Activated CD4-positive, alpha-beta T cell treated with anti-CD3 and anti-CD28 coated beads for 4 hours (primary cell): ENCODE data around the gene WDR20.
"Not testable (repeated sequence)": the region's sequence is repeated elsewhere in the genome, so short reads cannot be mapped to it uniquely, and the experiment has no call there.

Source experiments
- DNase-seq, 2 donors: peaks; one replicate each; pipeline ENCODE4 v3.0.0-alpha.2; 2020

The WDR20 gene

DNA sequence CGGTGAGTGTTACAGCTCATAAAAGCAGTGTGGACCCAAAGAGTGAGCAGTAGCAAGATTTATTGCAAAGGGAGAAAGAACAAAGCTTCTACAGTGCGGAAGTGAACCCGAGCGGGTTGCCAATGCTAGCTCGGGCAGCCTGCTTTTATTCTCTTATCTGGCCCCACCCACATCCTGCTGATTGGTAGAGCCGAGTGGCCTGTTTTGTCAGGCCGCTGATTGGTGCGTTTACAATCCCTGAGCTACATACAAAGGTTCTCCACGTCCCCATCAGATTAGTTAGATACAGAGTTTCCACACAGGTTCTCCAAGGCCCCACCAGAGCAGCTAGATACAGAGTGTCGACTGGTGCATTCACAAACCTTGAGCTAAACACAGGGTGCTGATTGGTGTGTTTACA is 5.0 kb upstream of the WDR20 start:
- not testable (repeated sequence) for DNase-seq

GRCh38 chr14:102135456-102135855 is 4.2 kb upstream of the WDR20 start:
- not testable (repeated sequence) for DNase-seq

DNA sequence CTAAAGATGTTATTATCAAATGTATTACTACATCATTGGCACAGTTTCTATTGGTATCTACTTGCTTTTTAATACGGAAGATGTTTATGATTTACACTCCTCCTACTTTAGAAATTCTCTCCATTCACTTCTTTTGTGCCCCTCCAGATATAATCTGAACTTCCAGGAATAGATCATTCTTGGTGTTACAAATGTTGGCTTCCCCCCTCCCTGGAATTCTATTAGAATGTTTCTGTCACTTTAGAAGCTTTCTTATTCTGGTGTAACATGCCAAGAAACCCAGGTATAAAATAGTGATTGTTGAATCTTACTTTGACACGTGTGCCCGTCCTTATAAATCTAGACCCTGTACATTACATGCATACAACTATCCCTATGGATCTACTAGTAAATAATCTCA is 1.2 kb upstream of the WDR20 start:
- DNase-seq, result no peak

- DNase-seq, result no peak
These were observed 774 bp upstream of the WDR20 start for GRCh38 chr14:102138961-102139285.

DNA sequence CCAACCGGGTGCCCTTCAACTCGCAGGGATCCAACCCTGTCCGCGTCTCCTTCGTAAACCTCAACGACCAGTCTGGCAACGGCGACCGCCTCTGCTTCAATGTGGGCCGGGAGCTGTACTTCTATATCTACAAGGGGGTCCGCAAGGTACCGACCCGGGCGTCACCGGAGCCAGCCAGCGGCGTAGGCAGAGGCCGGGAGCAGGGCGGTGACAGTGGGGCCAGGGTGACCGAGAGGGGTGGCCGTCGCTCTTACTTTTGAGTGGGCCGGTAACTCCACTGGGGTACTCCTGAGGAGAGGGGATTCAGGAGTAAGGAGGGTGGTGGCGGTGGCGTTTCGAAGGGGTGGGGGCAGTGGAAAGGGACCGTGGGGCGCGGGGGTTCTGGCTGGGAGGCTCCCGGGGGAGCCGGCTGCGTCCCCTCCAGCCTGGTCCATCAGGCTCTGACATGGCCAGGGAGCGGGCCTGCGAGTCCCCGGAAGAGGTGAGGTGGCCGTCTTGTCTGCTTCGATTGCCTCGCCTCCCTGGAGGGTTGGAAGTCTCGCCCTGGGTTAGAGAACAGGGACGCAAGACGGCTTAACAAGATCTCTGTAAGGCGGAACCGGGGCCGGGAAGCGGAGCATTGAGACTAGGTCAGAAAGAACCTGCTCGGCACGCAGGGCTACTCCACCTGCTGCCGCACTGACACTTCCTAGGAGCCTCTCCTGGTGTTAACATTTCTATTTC is 491 bp downstream of the WDR20 start:
- peak; percentile 22 to 27 for DNase-seq

DNA sequence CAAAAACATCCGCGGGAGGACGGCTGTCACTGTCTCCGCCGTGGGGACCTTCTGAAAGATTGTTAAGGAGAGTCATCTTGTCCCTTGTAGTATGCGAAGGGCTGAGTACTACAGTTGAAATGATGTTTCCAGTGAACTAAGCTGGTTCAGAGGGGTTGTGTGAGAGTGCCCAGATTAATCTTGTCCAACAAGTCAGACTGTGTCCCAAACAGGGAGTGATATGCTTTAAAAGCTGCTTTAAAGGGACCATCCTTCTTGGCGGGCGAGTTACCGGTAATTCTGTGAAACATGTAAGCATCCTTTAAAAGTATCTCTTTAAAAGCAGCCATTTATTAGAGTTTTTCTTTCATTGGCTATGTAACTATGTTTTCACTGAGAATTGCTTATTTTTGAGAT is 1.1 kb downstream of the WDR20 start:
- no peak for DNase-seq

DNA sequence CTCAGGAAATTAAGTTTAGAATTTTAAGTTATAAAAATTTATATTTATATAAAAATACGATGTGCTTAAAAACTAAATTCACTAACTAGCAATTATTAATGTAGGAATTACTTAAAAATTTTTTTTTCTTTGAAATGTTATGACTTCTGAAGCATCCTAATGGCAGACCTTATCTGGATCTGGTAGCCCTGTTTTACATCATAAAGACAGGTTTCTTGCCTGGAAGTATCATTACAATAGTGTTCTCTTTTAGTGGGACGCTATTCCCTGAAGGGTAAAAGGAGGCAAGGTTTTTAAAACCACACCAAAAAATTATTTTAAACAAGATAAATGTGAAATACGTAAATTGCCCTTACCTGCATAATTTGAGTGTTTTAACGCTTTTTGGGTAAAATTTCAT is 2.1 kb downstream of the WDR20 start:
- DNase-seq, result no peak

GRCh38 chr14:102144914-102145313 is 5.2 kb downstream of the WDR20 start:
- DNase-seq, result no peak

DNA sequence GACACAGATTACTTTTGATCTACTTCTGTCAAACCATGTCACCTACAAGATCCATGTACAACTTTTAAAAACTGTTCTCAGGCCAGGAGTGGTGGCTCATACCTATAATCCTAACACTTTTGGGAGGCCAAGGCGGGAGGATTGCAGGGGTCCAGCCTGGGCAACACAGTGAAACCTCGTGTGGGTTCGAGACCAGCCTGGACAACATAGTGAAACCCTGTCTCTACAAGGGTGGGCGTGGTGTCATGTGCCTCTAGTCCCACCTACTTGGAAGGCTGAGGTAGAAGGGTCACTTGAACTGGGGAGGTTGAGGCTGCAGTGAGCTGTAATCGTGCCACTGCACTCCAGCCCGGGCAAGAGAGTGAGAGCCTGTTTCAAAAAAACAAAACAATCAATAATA is 5.7 kb downstream of the WDR20 start:
- DNase-seq, result no peak

GRCh38 chr14:102146423-102146822 is 6.7 kb downstream of the WDR20 start:
- no peak for DNase-seq

DNA sequence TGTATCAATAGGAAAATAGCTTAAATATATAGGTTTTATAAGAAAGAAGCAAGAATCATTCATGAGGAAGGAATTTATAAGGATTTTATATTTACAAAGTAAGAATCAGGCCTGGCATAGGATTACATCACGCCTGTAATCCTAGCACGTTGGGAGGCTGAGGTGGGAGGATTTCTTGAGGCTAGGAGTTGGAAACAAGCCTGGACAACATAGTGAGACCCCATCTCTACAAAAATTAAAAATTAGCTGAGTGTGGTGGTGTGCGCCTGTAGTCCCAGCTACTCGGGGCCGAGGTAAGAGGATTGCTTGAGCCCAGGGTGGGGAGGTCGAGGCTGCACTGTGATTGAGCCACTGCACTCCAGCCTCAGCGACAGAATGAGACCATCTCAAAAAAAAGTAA is 10.4 kb downstream of the WDR20 start:
- no peak for DNase-seq

GRCh38 chr14:102150744-102151143 is 11.0 kb downstream of the WDR20 start:
- DNase-seq, result no peak

GRCh38 chr14:102151411-102151810 is 11.7 kb downstream of the WDR20 start:
- DNase-seq, result not testable (repeated sequence)

DNA sequence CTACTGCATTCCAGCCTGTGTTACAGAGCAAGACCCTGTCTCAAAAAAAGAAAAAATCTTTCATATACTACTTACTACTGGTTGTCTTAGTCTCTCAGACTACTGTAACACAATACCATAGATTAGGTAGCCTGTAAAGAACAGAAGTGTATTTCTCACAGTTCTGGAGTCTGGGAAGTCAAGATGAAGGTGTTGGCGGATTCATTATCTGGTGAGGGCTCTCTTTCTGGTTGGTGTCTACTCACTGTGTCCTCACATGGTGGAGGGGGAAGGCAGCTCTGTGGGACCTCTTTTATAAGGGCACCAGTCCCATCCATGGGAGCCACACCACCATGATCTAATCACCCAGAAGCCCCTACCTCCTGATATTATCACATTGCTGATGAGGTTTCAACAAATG is 14.4 kb downstream of the WDR20 start:
- DNase-seq, result no peak

DNA sequence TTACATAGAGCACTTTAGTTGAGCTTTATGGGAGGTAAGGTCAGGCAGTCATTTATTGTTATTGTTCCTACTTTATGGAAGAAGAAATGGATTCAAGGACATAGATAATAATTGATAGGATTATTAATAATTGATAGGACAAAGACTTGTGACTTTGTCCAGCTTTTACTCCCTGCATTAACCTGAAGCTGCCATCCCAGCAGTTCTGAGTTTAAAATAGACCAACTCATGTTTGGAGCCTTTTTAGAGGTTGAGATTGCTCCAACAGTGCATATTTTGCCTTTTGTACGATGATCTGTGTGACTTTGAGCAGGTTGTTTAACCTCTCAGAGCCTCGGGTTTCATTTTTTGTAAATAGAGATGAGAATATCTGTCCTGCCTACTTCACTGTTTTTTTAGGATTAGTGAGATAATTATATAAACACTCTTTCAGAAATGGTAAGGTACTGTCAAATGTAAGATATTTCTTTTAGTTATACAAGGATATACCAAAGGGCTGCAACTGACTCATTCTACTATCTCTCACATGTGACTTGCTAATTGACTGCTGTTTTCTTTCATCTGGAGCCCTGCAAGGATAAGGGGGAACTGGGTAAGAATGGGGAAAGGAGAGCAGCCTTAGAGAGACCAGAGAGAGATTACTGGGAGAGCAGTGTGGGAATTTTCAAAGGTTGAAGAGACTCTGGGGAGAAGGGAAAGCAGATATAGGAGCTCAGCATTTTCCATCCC is 15.3 kb downstream of the WDR20 start:
- no peak for DNase-seq

GRCh38 chr14:102157346-102157745 is 17.6 kb downstream of the WDR20 start:
- DNase-seq, result no peak

GRCh38 chr14:102158797-102159196 is 19.1 kb downstream of the WDR20 start:
- DNase-seq, result no peak

- DNase-seq, result no peak
These were observed 20.1 kb downstream of the WDR20 start for GRCh38 chr14:102159841-102160240.

DNA sequence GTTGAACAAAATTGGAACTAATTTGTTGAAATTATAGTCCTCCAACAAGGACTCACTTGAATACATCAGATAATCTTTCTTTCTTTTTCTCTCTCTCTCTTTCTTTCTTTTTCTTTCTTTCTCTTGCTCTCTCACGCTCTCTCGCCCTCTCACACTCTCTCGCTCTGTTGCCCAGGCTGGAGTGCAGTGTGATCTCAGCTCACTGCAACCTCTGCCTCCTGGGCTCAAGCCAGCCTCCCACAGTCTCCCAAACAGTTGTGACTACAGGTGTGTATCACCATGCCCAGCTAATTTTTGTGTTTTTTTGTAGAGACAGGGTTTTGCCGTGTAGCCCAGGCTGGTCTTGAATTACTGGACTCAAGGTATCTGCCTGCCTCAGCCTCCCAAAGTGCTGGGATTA is 22.8 kb downstream of the WDR20 start:
- DNase-seq, result no peak

DNA sequence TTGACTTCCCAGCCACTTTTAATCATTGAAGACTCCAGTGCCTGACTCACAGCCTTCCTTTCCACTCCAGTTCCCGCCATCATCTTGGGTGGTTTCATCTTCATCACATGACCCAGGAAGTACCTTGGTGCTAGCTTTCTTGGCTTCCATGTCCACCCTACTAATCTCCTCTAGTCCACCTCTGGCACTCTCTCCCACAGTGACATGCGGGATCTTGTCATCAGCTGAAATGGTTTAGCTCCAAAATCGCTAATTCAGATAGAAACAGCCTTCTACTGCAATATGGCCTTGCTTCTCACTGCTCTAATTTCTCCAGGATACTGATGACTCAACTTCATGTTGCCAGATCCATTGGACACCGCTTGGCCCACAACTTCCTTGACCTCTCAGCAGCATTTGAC is 24.5 kb downstream of the WDR20 start:
- DNase-seq, result no peak

DNA sequence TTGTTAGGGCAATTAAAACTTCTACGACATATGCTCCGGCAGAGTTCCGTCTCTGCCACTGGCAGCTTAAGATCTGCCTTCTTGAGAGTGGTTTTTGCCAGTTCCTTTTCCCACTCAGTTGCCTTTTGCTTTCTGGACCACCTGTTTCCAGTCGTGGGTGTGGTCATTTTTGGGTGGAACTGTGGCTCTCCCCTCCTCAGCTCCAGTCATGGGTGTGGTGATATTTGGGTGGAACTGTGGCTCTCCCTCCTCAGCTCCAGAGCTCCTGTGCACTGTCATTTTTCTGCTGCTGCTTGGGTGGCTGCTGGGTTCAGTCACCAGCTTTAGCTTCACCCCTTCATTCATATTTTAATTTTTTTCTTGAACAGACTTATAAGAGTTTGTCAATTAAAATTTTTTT is 25.3 kb downstream of the WDR20 start:
- DNase-seq, result no peak

- no peak for DNase-seq
These were observed 30.4 kb downstream of the WDR20 start for GRCh38 chr14:102170061-102170460.

DNA sequence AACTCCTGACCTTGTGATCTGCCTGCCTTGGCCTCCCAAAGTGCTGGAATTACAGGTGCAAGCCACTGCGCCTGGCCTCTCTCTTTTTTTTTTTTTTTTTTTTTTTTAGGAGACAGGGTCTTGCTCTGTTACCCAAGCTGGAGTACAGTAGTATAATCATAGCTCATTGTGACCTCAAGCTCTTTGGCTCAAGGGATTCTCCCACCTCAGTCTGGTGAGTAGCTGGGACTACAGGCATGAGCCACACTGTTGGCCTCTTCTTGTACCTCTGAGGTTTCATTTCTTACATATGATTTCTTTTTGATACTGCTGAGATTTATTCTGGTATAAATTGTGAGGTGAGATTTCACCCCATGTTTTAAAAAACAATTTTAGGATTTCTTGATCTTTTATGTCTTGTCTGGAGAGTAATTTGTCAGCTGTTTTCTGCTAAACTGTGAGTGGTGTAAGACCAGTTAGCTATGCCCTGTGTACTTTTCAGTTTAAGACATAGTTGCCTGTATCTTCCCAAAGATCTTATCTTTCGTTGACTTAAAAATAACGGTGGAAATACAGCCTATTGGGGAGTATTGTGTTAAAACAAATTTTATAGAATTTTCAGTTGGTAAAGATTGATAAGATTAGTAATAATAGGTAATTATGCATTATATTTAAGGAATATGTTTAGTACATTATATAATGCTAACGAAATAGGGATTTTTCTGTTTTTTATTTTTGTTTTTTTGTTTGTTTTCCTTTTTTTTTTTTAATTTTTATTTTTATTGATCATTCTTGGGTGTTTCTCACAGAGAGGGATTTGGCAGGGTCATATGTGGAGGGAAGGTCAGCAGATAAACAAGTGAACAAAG is 31.7 kb downstream of the WDR20 start:
- DNase-seq, result no peak

GRCh38 chr14:102172021-102172272 is 32.2 kb downstream of the WDR20 start:
- not testable (repeated sequence) for DNase-seq
